HG03025 (cell line): ENCODE data around the gene FAM167B.
"Not testable (repeated sequence)": the region's sequence is repeated elsewhere in the genome, so short reads cannot be mapped to it uniquely, and the experiment has no call there.

ENCODE experiments used
- ATAC-seq: cut with Tn5 transposase; IDR thresholded peaks from one replicate; pipeline ENCODE4 v1.9.1; 2021; ENCODE audit warnings: mild to moderate bottlenecking, moderate library complexity; ENCODE audit not compliant: unreplicated experiment, low FRiP score

Gene FAM167B

GRCh38 chr1:32255072-32256071 is 8.3 kb downstream of the FAM167B start:
- no peak for ATAC-seq

- no peak for ATAC-seq
Measured at GRCh38 chr1:32256473-32257226, 9.6 kb downstream of the FAM167B start.

GRCh38 chr1:32257227-32257508 is 10.1 kb downstream of the FAM167B start:
- ATAC-seq: no peak

- not testable (repeated sequence) for ATAC-seq
Measured at GRCh38 chr1:32263236-32263593, 16.2 kb downstream of the FAM167B start.

GRCh38 chr1:32263744-32264143 is 16.7 kb downstream of the FAM167B start:
- no peak for ATAC-seq

- ATAC-seq: no peak
Measured at GRCh38 chr1:32265846-32266245, 18.8 kb downstream of the FAM167B start.

DNA sequence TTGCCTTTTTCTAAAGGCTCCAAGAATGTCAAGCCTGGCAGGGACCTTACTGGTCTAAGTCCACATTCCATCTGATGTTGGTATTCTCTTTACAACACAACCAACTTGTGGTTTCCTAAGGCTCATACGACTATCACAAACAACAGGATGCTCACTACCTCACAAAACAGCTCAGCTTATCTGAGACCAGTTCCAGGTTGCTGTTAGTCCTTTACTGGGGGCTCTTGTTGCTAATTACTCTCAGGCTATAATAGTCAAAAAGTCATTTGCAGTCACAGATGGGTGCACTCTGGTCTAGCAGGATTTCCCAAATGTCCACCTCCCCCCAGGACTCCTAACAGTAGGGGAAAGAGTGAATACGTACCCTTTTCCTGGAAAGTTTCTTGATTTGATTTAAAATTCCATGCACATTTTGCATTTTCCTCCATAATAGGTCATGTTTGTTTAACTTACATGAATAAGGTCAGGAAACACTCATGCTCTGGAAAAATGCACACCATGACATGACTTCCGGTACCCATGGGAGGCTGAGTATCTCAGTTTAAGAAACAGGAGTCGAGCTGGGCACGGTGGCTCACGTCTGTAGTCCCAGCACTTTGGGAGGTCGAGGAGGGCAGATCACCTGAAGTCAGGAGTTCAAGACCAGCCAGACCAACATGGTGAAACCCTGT is 20.0 kb downstream of the FAM167B start:
- ATAC-seq: no peak

DNA sequence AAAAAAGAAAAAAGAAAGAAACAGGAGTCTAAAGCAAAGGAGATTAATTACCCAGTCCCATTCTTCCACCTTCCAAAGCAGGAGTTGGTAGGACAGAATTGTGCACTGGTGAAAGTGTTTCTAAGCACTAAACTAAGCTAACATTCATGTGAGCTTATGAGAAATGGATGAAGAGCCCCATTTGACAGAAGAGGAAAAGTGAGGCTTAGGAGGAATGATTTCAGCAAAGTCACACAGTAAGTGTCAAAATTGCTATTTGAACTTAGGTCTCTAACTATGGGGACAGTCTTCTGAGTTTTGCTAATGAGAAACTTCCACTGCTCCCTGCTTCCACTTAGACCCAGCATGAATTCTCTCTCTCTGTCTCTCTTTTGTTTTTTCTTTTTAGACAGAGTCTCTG is 22.7 kb downstream of the FAM167B start:
- no peak for ATAC-seq

GRCh38 chr1:32272557-32273390 is 25.8 kb downstream of the FAM167B start:
- ATAC-seq: no peak

GRCh38 chr1:32273391-32274208 is 26.6 kb downstream of the FAM167B start:
- ATAC-seq: no peak

DNA sequence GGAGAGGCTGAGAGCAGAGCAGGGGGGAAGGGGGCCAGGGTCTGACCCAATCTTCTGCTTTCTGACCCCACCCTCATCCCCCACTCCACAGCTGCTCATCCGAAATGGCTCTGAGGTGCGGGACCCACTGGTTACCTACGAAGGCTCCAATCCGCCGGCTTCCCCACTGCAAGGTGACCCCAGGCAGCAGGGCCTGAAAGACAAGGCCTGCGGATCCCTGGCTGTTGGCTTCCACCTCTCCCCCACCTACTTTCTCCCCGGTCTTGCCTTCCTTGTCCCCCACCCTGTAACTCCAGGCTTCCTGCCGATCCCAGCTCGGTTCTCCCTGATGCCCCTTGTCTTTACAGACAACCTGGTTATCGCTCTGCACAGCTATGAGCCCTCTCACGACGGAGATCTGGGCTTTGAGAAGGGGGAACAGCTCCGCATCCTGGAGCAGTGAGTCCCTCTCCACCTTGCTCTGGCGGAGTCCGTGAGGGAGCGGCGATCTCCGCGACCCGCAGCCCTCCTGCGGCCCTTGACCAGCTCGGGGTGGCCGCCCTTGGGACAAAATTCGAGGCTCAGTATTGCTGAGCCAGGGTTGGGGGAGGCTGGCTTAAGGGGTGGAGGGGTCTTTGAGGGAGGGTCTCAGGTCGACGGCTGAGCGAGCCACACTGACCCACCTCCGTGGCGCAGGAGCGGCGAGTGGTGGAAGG is 27.8 kb downstream of the FAM167B start:
- ATAC-seq: no peak

DNA sequence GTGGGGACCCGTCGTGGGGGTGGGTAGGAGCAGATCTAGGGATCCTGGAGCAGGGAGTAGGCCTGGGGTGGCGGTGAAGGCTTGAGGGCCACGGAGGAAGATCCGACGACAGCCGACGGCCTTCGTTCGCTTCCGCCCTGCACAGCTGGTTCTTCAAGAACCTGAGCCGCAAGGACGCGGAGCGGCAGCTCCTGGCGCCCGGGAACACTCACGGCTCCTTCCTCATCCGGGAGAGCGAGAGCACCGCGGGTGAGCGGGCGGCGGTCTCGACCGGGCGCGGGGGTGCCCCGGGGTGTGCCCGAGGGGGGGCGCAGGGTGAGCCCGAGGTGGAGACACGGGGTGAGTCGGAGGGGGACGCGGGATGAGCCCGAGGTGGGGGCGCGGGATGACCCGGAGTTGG is 28.4 kb downstream of the FAM167B start:
- ATAC-seq: no peak

DNA sequence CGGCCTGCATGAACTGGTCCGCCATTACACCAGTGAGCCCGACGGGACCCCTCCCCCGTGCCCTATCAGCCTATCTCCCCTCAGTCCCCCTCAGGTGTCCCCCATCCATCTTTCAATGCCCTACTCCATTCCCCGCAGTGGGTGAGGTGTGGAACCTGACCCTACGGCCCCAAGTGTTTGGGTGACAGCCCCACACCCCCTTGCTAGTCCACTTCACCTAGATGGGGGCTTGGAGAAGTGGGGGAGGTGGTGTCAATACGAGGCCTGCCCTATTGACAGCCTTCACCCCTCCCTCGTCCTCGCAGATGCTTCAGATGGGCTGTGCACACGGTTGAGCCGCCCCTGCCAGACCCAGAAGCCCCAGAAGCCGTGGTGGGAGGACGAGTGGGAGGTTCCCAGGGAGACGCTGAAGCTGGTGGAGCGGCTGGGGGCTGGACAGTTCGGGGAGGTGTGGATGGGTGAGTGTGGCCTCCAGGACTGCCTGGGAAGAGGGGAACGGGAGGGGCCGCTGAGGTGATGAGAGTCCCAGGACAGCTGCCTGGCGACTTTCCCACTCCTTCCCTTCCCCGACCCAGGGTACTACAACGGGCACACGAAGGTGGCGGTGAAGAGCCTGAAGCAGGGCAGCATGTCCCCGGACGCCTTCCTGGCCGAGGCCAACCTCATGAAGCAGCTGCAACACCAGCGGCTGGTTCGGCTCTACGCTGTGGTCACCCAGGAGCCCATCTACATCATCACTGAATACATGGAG is 29.2 kb downstream of the FAM167B start:
- ATAC-seq: no peak

DNA sequence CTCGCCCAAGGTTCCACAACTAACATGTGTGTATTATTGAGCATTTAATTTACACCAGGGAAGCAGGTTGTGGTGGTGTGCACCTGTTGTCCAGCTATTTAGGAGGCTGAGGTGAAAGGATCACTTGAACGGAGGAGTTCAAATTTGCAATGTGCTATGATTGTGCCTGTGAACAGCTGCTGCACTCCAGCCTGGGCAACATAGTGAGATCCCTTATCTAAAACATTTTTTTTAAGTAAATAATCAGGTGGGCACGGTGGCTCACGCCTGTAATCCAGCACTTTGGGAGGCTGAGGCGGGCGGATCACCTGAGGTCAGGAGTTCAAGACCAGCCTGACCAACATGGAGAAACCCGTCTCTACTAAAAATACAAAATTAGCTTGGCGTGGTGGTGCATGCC is 37.8 kb downstream of the FAM167B start:
- ATAC-seq: not testable (repeated sequence)

DNA sequence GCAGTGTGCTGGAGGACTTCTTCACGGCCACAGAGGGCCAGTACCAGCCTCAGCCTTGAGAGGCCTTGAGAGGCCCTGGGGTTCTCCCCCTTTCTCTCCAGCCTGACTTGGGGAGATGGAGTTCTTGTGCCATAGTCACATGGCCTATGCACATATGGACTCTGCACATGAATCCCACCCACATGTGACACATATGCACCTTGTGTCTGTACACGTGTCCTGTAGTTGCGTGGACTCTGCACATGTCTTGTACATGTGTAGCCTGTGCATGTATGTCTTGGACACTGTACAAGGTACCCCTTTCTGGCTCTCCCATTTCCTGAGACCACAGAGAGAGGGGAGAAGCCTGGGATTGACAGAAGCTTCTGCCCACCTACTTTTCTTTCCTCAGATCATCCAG is 38.6 kb downstream of the FAM167B start:
- ATAC-seq: no peak

DNA sequence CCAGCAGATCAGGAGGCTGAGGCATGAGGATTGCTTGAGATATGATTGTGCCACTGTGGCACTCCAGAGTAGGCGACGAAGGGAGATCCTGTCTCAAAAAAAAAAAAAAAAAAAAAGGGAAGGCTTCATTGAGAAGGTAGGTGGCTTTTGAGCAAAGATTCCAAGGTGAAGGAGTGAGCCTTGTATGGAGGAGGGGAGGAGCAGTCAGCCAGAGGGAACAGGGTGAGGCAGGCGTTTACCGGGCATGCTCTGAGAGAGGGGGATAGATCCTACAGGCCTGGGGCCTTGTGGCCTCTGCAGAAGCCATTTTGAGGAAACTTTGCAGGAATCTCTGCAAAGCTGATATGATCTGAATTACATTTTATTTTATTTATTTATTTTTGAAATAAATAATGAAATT is 39.7 kb downstream of the FAM167B start:
- no peak for ATAC-seq

DNA sequence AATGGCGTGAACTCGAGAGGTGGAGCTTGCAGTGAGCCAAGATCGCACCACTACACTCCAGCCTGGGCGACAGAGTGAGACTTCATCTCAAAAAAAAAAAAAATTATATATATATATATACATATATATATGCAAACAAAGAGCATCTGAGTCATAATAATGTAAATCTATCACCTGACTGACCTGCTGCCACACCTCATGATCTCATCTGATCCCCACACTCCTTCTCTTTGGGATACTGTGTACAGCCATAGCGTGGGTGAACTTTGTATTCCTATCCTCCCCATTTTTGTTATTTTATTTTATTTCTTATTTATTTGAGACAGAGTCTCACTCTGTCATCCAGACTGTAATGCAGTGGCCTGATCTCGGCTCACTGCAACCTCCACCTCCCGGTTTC is 42.2 kb downstream of the FAM167B start:
- no peak for ATAC-seq

GRCh38 chr1:32291145-32291707 is 44.2 kb downstream of the FAM167B start:
- no peak for ATAC-seq
